ENCODE data around the gene TEX2. TPM values are rescaled to one million over a fixed set of nuclear protein-coding genes. Genes with fewer than 3 reads are reported as not detected.

Gene TEX2
- total and polyA plus RNA-seq, 2 experiments from 2014 or later: 27.9 to 37.7 TPM

DNA sequence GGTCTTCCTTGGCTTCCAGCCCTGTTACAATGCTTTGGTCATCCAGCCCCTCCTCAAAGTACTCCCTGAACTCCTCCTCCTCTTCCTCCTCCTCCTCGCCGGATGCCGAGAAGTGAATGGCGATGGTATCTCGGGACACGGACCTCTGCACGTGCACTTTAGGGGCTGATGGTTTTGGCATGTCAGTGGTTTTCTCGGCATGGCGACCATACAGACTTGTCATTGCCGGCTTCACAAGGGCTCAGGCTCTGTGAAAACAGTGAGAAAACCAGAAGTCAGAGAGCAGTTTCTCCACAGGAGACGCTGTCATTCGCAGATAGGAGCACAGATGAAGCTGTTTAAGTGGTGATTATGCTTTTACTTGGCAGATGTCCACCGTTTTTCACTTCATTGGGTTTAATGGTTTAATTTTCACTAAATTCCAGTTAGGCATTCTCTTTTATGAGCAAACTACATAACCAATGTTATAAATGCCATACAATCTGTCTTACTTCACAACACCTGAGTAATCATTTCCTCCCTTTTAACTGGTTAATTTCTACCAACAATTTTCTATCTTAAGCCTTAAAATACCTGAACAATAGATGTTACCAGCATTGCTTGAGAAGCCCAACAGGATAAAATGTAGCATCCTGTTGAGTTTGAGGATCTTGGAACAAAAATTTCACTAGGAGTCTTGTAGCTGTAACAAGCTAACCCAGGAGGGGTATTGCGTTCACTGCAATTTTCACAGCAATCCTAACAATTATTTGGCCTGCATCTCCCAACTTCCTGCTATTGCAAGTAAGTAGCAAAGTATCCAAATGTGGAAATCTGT, 48.9 kb downstream of the TEX2 start:
- TF ChIP-seq, protein P1, sequence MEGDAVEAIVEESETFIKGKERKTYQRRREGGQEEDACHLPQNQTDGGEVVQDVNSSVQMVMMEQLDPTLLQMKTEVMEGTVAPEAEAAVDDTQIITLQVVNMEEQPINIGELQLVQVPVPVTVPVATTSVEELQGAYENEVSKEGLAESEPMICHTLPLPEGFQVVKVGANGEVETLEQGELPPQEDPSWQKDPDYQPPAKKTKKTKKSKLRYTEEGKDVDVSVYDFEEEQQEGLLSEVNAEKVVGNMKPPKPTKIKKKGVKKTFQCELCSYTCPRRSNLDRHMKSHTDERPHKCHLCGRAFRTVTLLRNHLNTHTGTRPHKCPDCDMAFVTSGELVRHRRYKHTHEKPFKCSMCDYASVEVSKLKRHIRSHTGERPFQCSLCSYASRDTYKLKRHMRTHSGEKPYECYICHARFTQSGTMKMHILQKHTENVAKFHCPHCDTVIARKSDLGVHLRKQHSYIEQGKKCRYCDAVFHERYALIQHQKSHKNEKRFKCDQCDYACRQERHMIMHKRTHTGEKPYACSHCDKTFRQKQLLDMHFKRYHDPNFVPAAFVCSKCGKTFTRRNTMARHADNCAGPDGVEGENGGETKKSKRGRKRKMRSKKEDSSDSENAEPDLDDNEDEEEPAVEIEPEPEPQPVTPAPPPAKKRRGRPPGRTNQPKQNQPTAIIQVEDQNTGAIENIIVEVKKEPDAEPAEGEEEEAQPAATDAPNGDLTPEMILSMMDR (IDR thresholded peaks at IDR 0.05; ENCODE audit: poor library complexity): no peak
- TF ChIP-seq EZH2 (IDR thresholded peaks at IDR 0.05; ENCODE audit: borderline replicate concordance) (no peak), EZH2phosphoT487 (IDR thresholded peaks at IDR 0.05; ENCODE audit: low read depth, severe bottlenecking, unreplicated experiment) (no peak)
- no peaks in the 10 kb centered on the region for H3K9me3 ChIP-seq (ENCODE audit: low read depth)
- peaks cover 36% of the 10 kb centered on the region for H3K4me1 ChIP-seq (ENCODE audit: insufficient read depth)
- no peaks in the 10 kb centered on the region for H3K27me3 ChIP-seq
- peak overlapping the region; percentile 82 for H3K27ac ChIP-seq
- no peaks in the 10 kb centered on the region for H3K9me2 ChIP-seq (replicated peaks; ENCODE audit: insufficient read depth)
- no peak overlapping the region for H2AFZ ChIP-seq
- no peak overlapping the region for H3K4me2 ChIP-seq
- WGBS (ENCODE audit: low lambda C conversion rate, missing lambda C conversion rate): 95% methylated on average over 14 of the region's 14 CpGs
- no peak for DNase-seq (ENCODE audit: low spot score)
- H4K20me1 ChIP-seq (ENCODE audit: insufficient read depth, poor library complexity, severe bottlenecking): no peaks in the 10 kb centered on the region
- no peak overlapping the region for H3K4me3 ChIP-seq
- peaks cover 73% of the 10 kb centered on the region for H3K79me2 ChIP-seq
- H3K36me3 ChIP-seq (replicated peaks; ENCODE audit: insufficient read depth, low read depth): no peaks in the 10 kb centered on the region

DNA sequence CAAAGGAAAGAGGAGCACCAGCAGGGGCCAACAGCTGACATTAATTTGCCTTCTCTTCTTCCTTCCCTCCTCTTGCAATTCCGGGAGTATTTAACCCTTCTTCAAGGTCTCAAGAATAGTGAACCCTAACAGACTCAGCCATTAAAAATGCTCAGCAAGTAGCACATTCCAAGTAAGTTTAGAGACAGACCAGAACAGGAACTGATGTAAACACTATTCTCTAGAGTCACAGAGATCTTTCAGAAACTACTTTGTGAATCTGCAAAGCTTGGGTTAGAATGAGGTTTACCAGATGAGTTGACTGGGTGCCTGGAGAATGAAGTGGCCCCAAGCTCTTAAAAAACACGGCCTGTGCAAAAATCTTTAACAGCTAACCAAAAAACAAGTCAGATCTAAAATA, 50.9 kb downstream of the TEX2 start:
- Histone ChIP-seq H4K20me1 (ENCODE audit: insufficient read depth, poor library complexity, severe bottlenecking) (no peaks in the 10 kb centered on the region), H3K79me2 (peaks cover 71% of the 10 kb centered on the region), H3K9me3 (ENCODE audit: low read depth) (no peaks in the 10 kb centered on the region), H2AFZ (no peak overlapping the region), H3K4me3 (no peak overlapping the region), H3K4me2 (peak overlapping the region; percentile 27), H3K27ac (peak overlapping the region; percentile 75), H3K27me3 (no peaks in the 10 kb centered on the region), H3K36me3 (replicated peaks; ENCODE audit: insufficient read depth, low read depth) (no peaks in the 10 kb centered on the region), H3K4me1 (ENCODE audit: insufficient read depth) (peaks cover 29% of the 10 kb centered on the region), H3K9me2 (replicated peaks; ENCODE audit: insufficient read depth) (no peaks in the 10 kb centered on the region)
- no peak for DNase-seq (ENCODE audit: low spot score)
- TF ChIP-seq EZH2 (IDR thresholded peaks at IDR 0.05; ENCODE audit: borderline replicate concordance) (no peak), EZH2phosphoT487 (IDR thresholded peaks at IDR 0.05; ENCODE audit: low read depth, severe bottlenecking, unreplicated experiment) (no peak)
- TF ChIP-seq, protein P1 (IDR thresholded peaks at IDR 0.05; ENCODE audit: poor library complexity): no peak
- 40% methylated on average over 2 of the region's 2 CpGs for WGBS (ENCODE audit: low lambda C conversion rate, missing lambda C conversion rate)

DNA sequence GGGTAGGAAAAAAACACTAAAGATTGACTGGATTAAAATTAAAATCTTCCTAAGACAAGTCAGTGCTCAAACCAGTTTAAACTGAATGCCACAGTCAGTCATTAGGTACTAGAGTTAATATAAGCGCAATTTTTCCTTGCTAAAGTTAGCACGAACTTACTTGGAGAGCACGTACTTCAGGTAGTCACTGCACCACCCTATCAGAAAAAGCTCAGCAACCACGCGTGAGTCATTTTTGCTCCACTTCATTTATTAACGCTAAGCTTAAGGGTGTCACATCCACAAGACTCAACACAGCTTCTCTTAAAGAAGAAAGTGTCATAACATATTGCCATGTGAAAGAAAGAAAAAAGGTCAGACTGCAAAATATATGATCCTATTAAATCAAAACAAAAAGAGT, 53.1 kb downstream of the TEX2 start:
- Histone ChIP-seq H3K4me1 (ENCODE audit: insufficient read depth) (peaks cover 8% of the 10 kb centered on the region), H4K20me1 (ENCODE audit: insufficient read depth, poor library complexity, severe bottlenecking) (no peaks in the 10 kb centered on the region), H3K4me3 (no peak overlapping the region), H3K79me2 (peaks cover 82% of the 10 kb centered on the region), H3K4me2 (no peak overlapping the region), H3K9me3 (ENCODE audit: low read depth) (no peaks in the 10 kb centered on the region), H2AFZ (no peak overlapping the region), H3K9me2 (replicated peaks; ENCODE audit: insufficient read depth) (no peaks in the 10 kb centered on the region), H3K36me3 (replicated peaks; ENCODE audit: insufficient read depth, low read depth) (no peaks in the 10 kb centered on the region), H3K27me3 (no peaks in the 10 kb centered on the region), H3K27ac (no peak overlapping the region)
- DNase-seq (ENCODE audit: low spot score): no peak
- TF ChIP-seq, protein P1 (IDR thresholded peaks at IDR 0.05; ENCODE audit: poor library complexity): no peak
- TF ChIP-seq EZH2 (IDR thresholded peaks at IDR 0.05; ENCODE audit: borderline replicate concordance): no peak
- WGBS (ENCODE audit: low lambda C conversion rate, missing lambda C conversion rate): 86% methylated on average over 6 of the region's 6 CpGs
